Stimulated activated CD4-positive, alpha-beta T cell treated with anti-CD3 and anti-CD28 coated beads, Interleukin-2, amount 100 ng/mL, for 24 hours (primary cell): ENCODE measurements around the gene YWHAG.
"Not testable (repeated sequence)": the region's sequence is repeated elsewhere in the genome, so short reads cannot be mapped to it uniquely, and the experiment has no call there.

Source experiments
- DNase-seq, 2 donors: peaks; one replicate each; pipeline ENCODE4 v3.0.0-alpha.2; 2020

Gene YWHAG

DNA sequence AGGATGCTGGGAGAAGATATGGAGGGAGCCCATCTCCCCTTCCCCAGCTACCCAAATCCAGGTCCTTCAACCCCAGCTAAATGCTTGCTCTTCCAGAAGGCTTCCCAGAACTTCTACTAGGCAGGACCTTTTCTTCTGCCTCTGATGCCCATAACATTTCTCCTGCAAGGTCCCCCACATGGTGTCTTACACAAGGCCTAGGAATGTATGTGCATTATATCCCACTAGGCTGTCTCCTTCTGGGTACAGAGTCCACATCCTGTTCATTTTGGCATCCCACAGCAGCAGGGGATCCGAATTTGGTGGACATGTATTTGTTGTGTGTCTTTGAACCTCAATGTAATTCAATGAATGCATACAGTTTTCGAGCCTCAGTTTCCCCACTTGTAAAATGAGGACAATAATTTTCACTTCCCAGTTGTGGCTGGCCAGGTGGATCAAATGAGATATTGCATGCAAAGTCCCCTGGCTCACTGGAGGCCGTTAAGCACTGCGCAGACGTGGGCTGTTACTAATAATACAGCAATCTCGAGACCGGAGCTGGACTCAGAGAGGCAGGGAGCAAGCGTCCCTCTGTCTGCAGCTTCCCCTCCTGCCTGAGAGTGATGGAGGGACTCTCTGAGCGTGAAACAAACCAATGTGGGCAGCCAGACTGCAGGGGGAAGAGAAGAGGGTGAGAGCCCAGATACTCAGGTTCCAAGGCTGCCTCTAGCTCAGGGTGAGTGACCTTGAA lies 18.6 kb upstream of the YWHAG start:
- no peak for DNase-seq

DNA sequence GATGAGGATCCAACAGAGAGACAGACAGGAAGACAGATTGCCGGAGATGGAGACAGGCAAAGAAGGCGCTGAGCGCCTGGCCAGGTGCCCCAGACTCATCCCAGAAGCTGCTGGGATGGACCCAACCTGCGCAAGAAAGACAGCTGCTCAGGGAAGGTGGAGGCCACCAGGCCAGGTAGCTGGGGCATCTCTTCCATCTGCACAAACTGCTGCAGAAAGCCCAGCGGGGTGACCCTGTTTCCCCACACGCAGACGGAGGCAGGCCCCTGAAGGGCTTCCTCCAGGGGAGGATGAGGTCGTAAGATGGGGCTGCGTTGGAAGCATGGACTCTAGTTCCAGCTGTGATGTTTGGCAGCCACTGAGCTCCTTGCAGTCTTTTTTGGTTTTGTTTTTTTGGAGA lies 16.5 kb upstream of the YWHAG start:
- no peak for DNase-seq

DNA sequence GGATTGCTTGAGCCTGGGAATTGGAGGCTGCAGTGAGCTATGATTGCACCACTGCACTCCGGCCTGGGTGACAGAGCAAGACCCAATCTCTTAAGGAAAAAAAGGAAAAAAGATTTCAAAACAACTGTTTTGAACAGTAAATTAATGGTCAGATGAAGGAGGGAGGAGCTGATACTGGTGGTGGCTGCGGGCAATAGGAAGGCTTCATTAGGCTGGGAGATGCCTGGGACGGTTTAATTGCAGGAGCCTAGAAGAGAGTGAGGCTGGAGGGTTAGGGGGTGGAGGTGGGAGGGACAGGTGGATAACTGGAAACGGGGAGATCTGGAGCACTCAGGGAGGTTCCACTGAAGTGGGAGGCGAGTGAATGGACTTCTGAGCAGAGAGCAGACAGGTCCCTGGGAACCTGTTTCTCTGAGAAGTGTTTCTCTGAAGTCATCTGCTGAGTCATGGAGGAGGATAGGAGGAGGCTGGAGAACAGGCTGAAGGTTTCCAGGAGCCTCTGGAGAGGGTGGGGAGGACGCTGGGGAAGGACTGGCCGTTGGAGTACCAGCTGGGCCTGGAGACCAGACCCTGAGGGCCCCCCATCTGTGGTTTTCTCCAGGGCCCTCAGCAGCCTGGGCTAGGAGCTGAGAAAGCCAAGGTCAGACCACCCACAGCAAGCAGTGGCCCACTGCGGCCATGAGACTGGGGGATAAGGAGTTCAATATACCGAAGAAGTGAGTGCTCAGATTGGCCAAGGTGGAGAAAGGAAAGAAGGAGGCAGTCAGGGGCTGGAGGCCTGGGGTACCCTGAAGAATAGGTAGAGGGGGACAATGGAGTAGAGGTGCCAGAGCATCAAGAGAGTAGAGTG lies 14.4 kb upstream of the YWHAG start:
- DNase-seq: no peak

DNA sequence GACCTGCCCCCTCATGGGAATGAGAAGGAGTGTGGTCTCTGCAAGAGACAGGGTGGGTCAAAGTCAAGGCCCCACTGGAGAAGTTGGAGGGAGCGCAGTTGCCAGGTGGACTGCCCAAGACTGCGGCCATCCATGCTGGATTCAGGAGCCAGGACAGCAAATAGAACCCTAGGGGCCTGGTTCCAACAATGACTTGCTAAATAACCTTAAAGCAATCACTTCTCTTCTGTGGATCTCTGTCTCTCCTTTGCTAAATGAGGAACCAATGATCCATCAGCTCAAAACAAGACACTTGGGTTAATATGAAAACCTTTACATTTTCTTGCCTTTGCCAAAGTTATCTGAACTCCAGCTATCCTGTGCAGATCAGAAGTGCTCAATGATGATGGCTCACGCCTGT lies 12.6 kb upstream of the YWHAG start:
- DNase-seq: no peak

DNA sequence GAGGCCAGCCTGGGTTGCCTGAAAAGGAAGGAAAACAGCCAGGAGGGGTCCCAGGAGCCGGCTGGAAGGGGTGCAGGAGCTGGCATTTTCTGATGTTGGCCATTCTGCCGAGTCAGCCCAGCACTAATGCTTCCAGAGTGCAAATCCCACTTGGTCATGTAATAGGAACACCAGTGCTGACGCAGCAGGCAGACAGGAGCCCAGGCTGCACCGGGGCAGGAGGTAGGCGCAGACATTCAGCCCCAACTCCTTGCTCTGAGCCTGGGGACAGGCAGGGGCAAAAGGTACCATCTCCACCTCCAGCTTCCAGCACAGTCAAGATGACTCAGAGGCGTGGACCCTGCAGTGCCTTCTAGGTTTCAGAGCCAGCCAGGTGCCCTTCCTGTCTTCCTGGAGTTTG lies 10.2 kb upstream of the YWHAG start:
- no peak for DNase-seq

DNA sequence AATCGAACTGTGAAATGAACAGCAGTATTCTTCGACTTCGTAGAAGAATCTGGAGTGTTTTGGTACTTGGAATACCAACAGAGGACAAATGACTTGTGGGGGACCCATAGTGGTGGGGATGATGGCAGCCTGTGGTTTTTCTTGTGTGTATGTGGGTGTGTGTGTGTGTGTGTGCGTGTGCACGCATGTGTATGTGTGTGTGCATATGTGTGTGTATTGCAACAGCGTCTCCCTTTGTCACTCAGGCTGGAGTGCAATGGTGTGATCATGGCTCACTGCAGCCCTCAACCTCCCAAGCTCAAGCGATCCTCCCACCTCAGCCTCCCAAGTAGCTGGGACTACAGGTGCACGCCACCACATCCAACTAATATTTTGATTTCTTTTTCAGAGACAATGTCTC lies 9.4 kb upstream of the YWHAG start:
- no peak for DNase-seq

DNA sequence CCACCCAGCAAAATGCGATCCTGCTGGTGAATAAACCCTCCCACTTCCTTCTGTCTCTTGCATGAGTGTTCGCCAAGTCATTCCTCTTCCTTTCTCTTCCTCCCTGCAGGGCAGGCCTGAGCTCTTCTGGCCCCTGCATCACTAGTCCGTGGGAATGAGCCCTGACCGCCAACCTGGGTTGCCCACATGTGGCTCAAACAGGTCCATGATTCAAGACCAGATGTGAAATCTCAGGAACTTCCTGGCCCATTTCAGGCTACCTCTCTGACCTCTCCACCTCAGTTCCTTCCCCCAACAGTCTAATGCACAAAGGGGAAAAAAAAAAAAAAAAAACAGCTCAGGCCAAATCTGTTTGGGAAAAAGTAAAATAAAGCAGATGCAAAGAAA lies 5.4 kb upstream of the YWHAG start:
- DNase-seq: no peak

DNA sequence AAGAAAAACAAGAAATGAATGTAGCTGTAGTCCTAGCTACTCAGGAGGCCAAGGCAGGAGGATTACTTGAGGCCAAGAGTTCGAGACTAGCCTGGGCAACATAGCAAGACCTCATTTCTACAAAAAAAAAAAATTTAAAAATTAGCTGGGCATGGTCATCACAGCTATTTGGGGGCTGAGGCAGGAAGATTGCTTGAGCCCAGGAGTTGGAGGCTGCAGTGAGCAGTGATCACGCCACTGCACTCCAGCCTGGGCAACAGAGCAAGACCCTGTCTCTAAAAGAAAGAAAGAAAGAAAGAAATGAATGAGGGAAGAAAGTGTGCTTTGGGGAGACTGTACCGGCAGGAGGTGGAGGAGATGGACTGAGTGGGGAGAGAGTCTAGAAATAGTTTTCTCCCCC lies 5.0 kb upstream of the YWHAG start:
- not testable (repeated sequence) for DNase-seq

DNA sequence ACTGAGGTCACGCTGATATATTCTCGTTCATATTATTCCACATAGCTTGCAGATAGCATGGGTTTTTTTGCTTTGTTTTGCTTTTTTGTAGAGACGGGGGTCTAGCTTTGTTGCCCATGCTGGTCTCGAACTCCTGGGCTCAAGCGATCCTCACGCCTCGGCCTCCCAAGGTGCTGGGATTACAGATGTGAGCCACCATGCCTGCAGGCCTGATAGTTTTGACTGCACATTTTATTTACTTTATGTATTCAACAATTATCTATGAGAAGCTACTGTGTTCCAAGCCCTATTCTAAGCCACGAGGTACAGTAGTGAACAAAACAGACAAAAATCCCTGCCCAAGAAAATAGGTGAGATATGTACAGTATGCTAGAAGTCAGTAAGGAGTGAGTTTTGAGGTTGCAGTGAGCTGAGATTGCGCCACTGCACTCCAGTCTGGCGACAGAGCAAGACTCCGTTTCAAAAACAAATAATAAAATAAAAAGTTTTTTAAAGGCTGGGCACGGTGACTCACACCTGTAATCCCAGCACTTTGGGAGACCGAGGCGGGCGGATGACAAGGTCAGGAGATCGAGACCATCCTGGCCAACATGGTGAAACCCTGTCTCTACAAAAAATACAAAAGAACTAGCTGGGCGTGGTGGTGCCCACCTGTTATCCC lies 1.3 kb upstream of the YWHAG start:
- DNase-seq: no peak

DNA sequence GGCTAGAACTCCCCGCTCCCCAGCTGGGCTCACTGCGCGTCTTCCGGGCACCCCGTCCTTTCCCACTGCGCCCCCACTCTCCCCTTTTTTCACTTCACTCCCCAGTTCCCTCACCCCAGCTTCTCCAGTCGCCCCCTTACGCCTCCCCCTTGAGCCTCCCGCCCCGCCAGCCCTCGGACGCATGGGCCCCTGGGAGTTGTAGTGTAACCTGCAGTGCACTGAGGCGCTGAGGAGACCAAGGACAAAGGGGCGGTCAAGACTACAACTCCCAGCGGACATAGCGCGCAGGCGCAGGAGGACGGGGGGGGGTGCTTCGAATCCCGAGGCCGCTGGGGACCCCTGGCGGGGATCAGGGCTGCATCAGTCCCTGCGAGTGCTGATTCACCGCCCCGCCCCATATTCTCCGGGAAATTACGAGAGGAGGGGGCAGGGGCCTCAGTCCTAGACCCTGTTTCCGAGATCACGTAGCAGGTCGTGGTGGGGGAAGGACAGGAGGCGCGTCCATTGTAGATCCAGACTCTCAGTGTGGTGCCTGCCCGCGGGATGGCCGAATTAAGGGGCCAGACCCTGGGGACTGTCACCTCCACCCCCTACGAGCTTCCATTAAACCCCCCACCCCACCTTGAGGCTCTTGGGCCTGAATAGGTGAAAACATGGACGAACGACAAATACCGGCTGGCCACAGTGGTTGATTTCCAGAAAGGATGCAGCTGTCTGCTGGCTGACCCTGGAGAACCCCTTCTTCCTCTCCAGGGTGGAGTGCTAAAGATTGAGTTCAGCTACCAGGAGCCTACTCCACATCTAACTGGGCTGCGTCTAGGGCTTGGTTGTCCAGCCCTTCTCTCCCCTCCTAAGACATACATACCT lies 553 bp upstream of the YWHAG start:
- DNase-seq: peak; percentile 92

DNA sequence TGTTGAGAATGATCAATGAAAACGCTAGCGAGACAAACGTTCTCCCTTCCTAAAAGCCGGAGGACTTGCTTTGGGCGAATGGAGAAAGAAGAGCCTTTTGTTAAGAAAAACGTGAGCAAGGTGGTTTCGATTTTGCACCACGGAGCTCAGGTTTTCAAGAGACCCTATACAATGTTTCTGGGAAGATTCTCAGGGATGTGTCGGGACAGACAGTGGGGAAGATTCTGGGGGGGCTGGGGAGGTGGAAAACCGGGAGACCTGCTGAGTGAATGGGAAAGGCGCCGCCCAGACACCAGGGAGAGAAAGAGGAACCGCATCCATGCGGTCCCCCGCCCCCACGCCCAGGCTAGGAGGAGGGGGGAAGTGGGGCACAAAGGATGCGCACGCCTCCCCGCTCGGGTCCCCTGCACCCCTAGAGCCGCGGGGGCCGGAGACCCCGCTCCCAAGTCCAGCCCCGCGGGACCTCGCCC lies 745 bp downstream of the YWHAG start:
- DNase-seq: peak; percentile 66 to 68

DNA sequence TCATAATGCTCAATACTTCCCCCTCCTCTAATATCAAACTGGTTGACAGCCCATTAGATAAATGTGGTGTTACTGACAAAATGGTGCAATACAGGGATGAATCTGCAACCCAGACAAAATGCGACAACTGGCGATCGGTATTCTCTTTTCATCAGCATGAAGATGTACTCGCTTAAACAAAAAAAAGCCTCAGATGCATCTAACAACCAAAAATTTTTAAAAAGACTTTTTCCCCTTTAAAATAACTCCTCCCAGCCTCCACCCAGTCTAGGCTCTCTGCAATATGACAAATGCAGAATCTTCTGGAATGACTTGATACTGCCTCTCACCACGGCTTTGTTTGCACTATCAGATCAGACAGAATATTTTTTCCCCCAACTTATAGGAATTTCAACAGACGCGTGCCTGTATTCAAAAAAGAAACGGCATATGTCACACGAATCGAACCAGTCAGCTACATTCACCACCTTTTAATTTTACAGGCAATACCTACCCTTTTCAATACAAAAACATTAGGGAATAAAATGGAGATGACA lies 1.2 kb downstream of the YWHAG start:
- DNase-seq: no peak

DNA sequence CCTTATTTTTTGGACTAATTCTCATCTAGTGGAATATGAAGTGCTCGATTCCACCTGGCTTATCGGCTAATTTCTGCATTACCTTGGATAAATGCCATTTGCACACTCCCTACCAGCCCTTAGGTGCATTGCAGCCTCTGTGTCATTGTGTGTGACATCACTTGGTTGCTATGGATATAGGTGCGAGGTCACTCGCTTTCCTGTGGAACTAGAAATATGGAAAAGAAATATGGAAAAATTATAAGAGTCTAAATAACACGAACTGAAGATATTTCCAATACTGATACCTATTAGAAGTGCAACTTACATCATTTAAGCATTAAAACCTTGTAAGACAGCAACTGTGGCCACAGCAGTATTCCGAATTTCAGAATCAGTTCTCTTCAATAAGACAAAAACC lies 2.0 kb downstream of the YWHAG start:
- no peak for DNase-seq

DNA sequence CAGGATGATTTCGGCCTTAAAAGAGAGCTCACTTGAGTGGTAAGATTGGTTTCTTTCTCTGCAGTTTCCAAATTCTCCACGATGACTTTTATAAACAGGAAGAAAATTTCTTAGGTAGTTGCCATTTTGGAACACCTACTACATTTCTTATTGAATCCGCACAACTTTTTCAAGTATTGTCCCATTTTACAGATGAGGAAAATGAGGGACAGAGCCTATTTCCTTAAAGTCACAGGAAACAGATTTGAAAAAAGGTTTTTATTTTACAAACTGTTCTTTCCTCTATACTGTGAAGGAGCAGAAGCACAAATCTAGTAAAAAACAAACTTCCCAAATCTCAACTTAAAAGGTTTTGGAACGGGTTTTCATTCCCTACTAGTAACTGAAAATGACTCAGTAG lies 2.7 kb downstream of the YWHAG start:
- DNase-seq: no peak

DNA sequence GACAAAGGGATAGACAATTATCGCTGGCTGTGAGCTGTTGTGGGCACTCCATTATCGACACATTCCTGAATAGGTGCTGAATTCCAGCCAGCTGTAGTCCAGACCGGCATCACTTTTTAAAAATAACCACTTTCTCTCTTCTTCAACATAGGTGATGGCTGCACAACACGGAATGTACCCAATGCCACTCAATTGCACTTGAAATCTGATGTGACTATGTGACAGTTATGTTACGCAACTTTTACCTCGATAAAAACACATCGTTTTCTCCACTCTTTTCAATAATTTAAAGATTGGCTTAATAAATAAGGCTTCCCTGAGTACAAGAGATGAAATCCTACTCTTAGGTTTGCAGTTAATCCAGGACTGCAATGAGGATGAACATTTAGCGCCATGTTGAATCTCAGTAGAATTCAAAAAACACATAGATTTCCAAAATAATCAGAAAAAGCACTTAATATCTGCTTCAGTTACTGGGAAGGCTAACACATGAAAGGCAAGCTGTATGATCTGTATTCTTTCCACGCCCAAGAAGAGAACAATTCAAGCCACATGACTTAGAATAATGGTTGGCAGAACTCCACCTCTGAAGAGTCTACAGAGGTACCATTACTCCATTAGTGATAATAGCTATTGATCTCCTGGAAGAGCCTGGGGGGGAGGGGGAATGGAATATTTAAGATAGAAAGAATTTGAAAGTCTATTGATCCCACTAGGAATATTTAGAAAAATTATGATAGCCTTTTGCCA lies 3.6 kb downstream of the YWHAG start:
- DNase-seq: no peak

DNA sequence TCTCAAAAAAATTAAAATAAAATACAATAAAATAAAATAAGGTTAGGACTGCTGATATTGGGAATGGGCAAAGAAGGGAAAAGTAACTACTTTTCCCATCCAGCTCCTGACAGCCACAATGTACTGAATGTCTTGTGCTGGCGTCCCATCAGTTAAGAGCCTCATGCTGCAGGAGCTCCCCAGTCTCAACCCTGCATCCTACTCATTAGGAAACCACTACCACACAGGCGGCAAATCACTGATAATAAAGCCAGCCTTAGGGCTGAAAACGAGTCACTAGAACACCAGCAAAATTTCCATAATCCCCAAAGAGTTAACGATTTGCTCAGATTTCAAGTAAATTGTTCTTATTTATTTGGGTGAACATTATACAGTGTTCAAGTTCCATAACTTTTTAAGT lies 4.3 kb downstream of the YWHAG start:
- DNase-seq: no peak

DNA sequence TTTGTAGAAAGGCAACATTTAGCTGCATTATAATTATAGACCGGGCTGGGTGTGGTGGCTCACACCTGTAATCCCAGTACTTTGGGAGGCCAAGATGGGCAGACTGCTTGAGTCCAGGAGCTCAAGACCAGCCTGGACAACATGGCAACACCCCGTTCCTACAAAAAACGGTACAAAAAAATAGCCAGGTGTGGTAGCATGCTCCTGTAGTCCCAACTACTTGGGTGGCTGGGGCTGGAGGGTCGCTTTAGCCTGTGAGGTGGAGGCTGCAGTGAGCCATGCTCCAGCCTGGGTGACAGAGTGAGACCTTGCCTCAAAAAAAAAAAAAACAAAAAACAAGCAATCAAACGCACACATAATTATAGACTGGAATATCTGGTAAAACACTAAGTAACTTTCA lies 5.0 kb downstream of the YWHAG start:
- no peak for DNase-seq

DNA sequence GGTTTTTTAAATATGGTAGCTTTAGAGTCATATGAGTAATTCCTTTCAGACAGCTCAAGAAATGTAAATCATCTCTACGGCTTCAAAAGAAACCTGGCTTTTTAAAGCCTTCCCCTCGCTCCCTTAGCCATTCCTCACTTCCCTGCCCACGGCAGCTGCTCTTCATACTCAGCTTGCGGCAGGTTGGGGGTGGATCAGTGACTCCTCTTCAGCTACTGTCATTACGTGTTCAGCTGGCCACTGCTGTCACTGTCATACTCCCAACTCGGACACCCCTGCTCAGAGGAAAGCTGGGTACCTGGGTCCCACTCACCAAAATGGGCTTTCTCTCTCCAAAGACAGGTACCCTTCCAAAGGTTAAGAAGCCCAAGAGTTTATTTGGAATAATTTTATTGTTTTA lies 6.6 kb downstream of the YWHAG start:
- DNase-seq: no peak

DNA sequence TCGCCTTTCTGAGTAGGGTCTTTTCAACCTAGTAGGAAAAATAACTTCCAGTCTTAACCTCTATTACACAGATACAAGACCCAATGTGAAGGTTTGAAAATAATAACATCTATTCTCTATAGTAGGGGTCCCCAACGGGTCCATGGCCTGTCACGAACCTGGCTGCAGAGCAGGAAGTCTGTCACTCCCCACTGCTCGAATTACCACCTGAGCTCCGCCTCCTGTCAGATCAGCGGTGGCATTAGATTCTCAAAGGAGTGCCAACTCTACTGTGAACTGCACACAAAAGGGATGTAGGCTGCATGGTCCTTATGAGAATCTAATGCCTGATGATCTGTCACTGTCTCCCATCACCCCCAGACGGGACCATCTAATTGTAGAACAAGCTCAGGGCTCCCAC lies 7.4 kb downstream of the YWHAG start:
- DNase-seq: no peak

DNA sequence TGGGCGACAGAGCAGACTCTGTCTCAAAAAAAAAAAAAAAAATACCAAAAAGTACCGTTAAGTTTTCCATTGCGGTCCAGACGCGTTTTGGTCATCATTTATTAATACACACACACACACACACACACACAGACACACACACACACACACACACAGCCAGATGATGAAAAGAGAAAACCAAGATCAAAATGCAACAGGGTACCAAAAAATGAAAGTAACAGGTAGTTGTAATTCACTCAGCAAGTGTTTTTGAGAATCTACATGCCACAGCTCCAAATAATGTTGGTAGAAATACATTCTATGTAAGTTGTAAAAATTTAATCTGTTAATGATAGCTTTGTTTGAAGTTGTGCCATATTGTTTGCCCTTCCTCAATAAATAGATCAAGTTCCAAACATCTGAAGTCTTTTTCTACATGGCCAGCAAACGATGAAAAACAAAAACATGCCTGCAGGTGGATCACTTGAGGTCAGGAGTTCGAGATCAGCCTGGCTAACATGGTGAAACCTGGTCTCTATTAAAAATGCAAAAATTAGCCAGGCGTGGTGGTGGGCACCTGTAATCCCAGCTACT lies 9.4 kb downstream of the YWHAG start:
- no peak for DNase-seq

DNA sequence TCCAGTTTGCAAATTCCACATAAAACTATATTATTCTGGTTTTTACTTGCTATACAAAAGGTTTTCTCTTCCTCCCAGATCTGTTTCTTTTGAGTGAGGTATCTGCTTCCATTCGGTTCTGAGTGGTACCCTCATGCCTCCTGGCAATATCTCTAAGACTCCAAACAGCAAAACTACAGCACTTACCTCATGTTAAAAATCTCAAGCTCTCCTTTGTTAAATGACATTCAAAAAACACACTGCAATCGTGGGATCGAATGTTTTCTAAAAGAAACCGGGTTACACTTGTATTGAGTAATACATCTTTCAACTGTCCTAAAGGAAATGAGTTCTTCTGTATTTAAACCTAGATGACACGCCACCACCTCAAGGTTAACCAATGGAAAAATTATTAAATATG lies 11.1 kb downstream of the YWHAG start:
- no peak for DNase-seq

DNA sequence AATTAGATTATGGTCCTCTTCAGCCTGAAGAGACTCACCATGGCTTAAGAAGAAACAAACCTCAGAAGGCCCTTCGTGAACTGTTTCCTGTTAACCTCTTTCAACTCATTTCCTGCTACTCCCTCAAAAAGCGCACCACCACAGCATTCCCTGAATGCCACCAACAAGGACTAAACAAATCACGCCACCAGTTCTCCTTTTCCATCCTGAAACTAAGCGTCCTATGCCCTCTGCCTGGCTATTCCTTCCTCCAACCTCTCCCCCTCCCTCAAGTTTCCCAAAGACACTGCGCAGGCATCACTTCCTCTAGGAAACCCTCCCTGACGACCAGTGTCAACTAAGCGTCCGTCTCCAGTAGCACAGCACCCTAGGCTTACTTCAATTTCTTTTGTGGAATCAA lies 12.0 kb downstream of the YWHAG start:
- DNase-seq: no peak
